Neural crest cell (in vitro differentiated cells): ENCODE results near the gene LRRC74A. TPM values are rescaled to one million over a fixed set of nuclear protein-coding genes. Genes with fewer than 3 reads are reported as not detected.

Source experiments
- DNase-seq: peaks from one replicate; pipeline ENCODE4 v3.0.0; 2021; ENCODE audit warnings: low read depth, mixed read lengths, low spot score
- H3K27ac Mint-ChIP-seq: one replicate; pipeline ENCODE4 v1.8.0; 2021; ENCODE audit warnings: mild to moderate bottlenecking, mixed read lengths; ENCODE audit not compliant: unreplicated experiment
- H3K27me3 Mint-ChIP-seq: 2 replicates; pipeline ENCODE4 v1.8.0; 2021; ENCODE audit warnings: low read depth, mild to moderate bottlenecking, mixed read lengths
- H3K36me3 Mint-ChIP-seq: 2 replicates; pipeline ENCODE4 v1.8.0; 2021; ENCODE audit warnings: low read depth, mild to moderate bottlenecking, mixed read lengths
- H3K4me1 Mint-ChIP-seq: 2 replicates; pipeline ENCODE4 v1.8.0; 2021; ENCODE audit warnings: mixed read lengths
- H3K4me3 Mint-ChIP-seq: one replicate; pipeline ENCODE4 v1.8.0; 2021; ENCODE audit warnings: mild to moderate bottlenecking, mixed read lengths
- H3K9me3 Mint-ChIP-seq: 2 replicates; pipeline ENCODE4 v1.8.0; 2021; ENCODE audit warnings: mixed read lengths
- total RNA-seq: library from RNA; stranded (reverse); gene quantifications from 2 replicates; pipeline ENCODE4 v1.2.1, GENCODE V29; 2021
- TF ChIP-seq, protein P1 (sequence below): fragments of 200-600 bp; sonication (generic); conservative IDR thresholded peaks from 2 replicates; pipeline ENCODE4 v1.5.0; 2021; ENCODE audit warnings: antibody characterized with exemption, mild to moderate bottlenecking

Gene LRRC74A
- total RNA-seq, 1 donor from 2014 or later = not detected

DNA sequence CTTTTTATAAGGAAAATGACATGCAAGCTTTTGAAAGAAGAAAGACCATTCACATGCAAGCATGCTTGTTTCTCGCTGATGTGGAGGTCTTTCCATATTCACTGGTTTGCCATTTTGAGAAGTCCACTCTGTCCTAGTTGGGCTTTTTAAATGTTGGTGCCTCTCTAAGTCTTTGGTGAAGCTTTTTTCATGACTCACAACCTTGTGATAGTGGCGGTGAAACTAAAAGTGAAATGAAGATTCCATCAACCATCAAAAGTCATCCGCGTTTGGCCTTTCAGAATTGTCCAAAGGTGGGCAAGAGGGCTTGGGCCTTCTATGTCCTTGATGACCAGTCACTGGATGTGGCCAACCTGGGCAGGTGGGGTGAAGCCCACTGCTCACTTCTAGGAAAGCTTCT lies 4.3 kb downstream of the LRRC74A start:
- Mint-ChIP-seq H3K4me3 (no peak overlapping the region), H3K4me1 (peaks cover 60% of the 10 kb centered on the region), H3K27ac (no peak overlapping the region), H3K27me3 (no peaks in the 10 kb centered on the region), H3K36me3 (no peaks in the 10 kb centered on the region), H3K9me3 (no peaks in the 10 kb centered on the region)
- TF ChIP-seq, protein P1, sequence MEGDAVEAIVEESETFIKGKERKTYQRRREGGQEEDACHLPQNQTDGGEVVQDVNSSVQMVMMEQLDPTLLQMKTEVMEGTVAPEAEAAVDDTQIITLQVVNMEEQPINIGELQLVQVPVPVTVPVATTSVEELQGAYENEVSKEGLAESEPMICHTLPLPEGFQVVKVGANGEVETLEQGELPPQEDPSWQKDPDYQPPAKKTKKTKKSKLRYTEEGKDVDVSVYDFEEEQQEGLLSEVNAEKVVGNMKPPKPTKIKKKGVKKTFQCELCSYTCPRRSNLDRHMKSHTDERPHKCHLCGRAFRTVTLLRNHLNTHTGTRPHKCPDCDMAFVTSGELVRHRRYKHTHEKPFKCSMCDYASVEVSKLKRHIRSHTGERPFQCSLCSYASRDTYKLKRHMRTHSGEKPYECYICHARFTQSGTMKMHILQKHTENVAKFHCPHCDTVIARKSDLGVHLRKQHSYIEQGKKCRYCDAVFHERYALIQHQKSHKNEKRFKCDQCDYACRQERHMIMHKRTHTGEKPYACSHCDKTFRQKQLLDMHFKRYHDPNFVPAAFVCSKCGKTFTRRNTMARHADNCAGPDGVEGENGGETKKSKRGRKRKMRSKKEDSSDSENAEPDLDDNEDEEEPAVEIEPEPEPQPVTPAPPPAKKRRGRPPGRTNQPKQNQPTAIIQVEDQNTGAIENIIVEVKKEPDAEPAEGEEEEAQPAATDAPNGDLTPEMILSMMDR = no peak
- DNase-seq = no peak

DNA sequence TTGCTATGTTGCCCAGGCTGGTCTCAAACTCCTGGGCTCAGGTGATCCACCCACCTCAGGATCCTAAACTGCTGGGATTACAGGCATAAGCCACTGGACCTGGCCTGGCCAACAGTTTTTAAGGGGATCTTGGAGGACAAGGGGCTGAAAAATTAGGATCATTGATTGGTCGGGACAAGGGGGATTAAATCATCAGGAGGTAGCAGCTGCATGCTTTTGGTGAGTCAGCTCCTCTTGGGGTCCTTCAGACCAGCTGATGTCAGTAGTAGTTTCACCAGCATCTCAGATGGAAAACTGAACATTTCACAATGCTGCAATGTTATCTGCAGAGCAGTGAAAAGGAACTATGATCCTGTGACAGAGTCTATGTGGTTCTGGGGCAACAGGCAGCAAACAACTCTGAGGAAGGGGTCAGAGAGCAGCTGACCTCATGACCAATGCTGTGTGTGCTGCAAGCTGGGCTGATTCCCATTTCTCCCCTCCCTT lies 6.3 kb downstream of the LRRC74A start:
- TF ChIP-seq, protein P1 = no peak
- Mint-ChIP-seq H3K36me3 (no peaks in the 10 kb centered on the region), H3K27ac (no peak overlapping the region), H3K27me3 (no peaks in the 10 kb centered on the region), H3K4me1 (peaks cover 64% of the 10 kb centered on the region), H3K9me3 (no peaks in the 10 kb centered on the region), H3K4me3 (peak overlapping the region; percentile 14)
- no peak for DNase-seq

DNA sequence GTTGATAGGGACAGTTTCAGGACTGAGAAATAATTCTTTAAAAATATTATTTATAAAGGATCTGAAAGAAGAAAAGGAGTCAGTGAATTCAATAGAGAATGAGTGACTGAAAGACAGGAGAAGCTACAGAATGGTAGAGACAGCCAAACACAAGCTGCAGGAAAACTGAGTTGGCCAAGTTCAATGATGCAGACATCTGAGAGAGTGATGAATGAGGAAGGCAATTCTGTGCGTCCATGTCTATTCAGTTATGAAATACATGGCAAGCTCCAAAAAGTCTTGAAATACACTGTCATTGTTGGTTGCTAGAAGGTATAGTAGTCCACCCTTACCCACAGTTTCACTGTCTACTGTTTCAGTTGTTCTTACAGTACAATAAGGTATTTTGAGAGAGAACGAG lies 6.8 kb downstream of the LRRC74A start:
- TF ChIP-seq, protein P1 = no peak
- Mint-ChIP-seq H3K27ac (peak overlapping the region; percentile 68), H3K27me3 (no peaks in the 10 kb centered on the region), H3K36me3 (no peaks in the 10 kb centered on the region), H3K9me3 (no peaks in the 10 kb centered on the region), H3K4me1 (peaks cover 59% of the 10 kb centered on the region), H3K4me3 (no peak overlapping the region)
- DNase-seq = no peak

DNA sequence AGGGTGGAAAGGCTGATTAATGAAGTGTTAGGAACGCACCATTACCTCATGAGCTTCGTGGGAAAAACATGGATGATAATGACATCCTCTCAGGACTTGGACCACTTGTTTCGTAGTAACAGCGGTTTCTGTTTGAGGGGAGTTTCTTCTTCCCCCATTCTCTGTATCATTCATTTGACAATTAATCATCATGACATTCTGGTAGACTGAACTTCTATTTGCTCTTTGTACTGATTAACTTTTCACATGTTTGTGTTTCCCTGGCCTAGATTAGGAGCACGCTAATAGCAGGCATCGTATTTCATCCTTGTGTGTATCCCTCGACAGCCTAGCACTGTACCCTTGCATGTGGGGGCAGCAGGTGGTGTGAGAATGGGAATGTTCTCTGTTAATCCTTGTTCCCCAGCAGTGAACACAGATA lies 8.0 kb downstream of the LRRC74A start:
- peaks cover 3% of the 10 kb centered on the region for H3K36me3 Mint-ChIP-seq
- H3K27me3 Mint-ChIP-seq = no peaks in the 10 kb centered on the region
- TF ChIP-seq, protein P1 = no peak
- H3K4me1 Mint-ChIP-seq = peaks cover 47% of the 10 kb centered on the region
- H3K4me3 Mint-ChIP-seq = no peak overlapping the region
- DNase-seq = no peak
- peaks cover 2% of the 10 kb centered on the region for H3K9me3 Mint-ChIP-seq
- peak overlapping the region; percentile 76 for H3K27ac Mint-ChIP-seq

DNA sequence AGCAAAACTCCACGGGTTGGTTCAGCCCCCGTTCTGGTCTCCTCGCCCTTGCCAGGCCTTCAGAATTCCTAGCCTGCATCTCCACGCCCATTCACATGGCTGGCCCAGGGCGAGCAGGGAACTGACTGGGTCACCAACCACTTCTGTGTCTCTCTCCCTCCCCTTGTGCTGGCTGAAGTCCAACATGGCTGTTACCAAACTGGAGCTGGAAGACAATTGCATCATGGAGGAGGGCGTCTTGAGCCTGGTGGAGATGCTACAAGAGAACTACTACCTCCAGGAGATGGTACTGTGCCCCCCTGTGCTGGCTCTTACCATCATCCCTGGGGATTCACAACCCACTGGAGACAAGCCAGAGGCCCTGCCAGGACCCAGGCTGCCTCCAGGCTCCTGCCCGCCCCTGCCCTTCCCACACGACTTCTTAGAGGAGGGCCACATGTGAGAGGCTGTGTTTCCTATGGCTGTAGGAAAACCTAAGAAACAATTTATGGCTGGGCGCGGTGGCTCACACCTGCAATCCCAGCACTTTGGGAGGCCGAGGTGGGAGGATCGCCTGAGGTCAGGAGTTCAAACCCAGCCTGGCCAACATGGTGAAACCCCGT lies 9.9 kb downstream of the LRRC74A start:
- peaks cover 2% of the 10 kb centered on the region for H3K9me3 Mint-ChIP-seq
- H3K27ac Mint-ChIP-seq = no peak overlapping the region
- peaks cover 3% of the 10 kb centered on the region for H3K36me3 Mint-ChIP-seq
- peaks cover 30% of the 10 kb centered on the region for H3K4me1 Mint-ChIP-seq
- no peak for DNase-seq
- H3K27me3 Mint-ChIP-seq = no peaks in the 10 kb centered on the region
- TF ChIP-seq, protein P1 = no peak
- H3K4me3 Mint-ChIP-seq = peak overlapping the region; percentile 31
